ENCODE data around the gene TLR8.
"Not testable (repeated sequence)": the region's sequence is repeated elsewhere in the genome, so short reads cannot be mapped to it uniquely, and the experiment has no call there.

Gene TLR8

GRCh38 chrX:12958461-12958860 is 52.0 kb downstream of the TLR8 start:
- TF ChIP-seq CTCF (conservative IDR thresholded peaks at IDR 0.05): no peak
- H3K27ac ChIP-seq: no peak overlapping the region

DNA sequence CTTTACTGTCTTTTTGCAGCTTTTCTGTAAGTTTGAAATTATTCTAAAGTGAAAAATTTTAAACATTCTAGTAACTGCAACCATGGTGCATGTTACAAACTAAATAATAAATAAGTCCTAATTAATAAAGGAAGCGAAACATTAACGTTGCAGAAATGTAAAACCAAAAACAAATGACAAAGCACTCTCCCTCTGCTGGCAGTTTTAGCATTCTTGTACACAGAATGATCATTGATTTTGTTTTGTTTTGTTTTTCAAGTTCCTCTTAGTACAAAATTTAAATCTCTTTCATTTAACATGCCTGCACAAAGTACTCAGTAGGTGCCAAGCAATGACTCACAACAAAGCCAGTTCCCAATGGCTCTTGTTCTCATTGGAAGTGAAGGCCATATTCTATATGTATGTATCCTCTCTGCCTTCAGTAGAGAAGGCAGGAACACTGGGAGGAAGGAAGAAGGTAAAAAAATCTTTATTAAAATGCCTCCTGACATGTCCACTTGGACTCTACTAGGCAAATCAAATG is 54.8 kb downstream of the TLR8 start:
- TF ChIP-seq CTCF (conservative IDR thresholded peaks at IDR 0.05): no peak
- no peak overlapping the region for H3K27ac ChIP-seq

DNA sequence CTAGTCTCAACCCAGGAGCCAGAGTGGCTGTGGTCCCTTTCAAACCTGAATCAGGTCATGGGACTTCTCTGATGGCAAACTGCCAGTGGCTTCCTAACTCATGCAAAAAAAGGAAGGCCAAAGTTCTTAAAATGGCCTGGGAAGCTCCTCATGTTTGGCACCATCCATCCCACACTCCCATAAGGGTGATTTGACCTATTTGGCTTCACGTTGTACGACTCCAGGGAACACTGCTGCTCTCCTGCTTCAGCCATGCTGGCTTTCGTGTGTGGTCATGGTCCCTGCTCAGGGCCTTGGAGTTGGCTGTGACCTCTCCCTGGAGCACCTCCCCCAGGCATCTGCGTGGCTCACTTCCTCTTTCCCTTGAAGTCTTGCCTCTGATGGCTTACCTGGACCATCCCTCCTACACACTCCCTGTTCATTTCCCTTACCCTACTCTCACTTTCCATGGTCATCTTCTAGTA is 55.7 kb downstream of the TLR8 start:
- TF ChIP-seq CTCF (conservative IDR thresholded peaks at IDR 0.05): no peak
- no peak overlapping the region for H3K27ac ChIP-seq

GRCh38 chrX:12963210-12963850 is 56.9 kb downstream of the TLR8 start:
- H3K27ac ChIP-seq: not testable (repeated sequence)

GRCh38 chrX:12965131-12965940 is 58.9 kb downstream of the TLR8 start:
- no peak for TF ChIP-seq CTCF (conservative IDR thresholded peaks at IDR 0.05)
- no peak overlapping the region for H3K27ac ChIP-seq

- TF ChIP-seq CTCF (conservative IDR thresholded peaks at IDR 0.05): no peak
- H3K27ac ChIP-seq: no peak overlapping the region
Observed at GRCh38 chrX:12966151-12966550, 59.7 kb downstream of the TLR8 start.

DNA sequence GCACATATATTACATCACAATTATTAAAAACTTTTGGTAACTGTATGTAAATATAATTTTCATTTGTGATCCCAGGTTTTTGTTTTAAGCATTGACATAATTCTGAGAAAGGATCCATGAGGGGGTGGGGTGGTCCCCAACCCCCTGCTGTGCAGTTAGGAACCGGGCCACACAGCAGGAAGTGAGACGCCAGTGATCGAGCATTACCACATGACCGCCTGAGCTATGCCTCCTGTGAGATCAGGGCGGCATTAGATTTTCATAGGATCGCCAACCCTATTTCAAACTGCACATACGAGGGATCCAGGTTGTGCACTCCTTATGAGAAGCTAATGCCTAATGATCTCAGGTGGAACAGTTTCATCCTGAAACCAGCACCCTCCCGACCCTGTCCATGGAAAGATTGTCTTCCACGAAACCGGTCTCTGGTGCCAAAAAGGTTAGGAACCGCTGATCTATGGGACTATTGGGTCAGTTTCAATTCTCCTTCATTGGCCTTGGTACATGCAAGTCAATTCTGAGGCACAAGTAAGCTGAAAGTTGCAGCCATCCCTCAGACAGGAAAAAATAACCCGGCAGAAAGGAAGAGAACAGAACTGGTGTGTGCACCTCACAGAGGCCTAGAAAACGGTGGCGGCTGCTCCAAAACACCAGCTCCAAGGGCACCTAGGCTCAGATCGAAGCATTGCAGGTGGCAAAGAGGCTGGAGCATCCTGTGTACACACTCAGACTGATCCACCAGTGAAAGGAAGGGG is 61.5 kb downstream of the TLR8 start:
- no peak overlapping the region for H3K27ac ChIP-seq
- no peak for TF ChIP-seq CTCF (conservative IDR thresholded peaks at IDR 0.05)
